Hippocampal formation (tissue), 2 donors: ENCODE results near the gene UMAD1.
A peak's percentile ranks its signal among the peaks of the same experiment; 100 is the strongest.

Experiments
- DNase-seq, 2 donors: peaks; one replicate each; lab custom pipeline; 2025; lab: John Stamatoyannopoulos, UW

Gene UMAD1

DNA sequence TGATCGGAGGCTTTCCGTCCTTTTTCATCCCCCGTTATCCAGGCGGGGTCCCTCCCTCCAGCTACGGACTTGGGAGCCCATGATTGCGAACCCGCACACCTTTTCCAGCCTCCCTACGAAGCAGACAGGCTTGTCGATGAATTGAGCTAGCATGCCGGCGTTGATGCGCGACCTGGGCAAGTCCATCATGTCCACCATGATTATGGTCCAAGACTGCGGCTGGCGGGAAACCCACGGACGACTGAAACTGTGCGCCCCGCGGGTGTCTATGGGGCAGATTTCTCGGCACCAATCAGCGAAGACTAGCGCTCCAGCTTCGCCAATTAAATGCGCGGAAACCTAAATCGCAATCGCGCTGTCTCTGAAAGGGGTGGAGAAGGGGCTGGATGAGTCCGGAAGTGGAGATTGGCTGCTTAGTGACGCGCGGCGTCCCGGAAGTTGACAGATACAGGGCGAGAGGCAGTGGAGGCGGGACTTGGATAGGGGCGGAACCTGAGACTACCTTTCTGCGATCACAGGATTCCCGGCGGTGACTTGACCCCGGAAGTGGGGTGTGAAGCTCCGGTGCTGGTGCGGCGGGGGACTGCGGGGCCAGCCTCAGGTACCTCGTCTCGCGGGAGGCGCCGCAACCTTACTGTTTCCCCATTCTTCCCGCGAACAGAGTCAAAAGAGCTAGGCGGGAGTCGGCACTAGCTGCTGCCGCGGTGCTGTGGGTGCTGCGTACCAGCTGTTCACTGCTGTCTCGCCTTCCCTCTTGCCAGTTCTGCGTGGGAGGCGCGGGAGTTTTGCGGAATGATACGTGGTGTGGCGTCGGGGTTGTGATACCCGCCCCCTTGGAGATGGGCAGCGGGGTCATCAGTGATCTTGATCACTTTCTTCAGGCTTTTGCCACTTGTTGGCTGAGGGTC, at the start of gene UMAD1:
Gene UMAD1, plus strand, starts transcription at position 532 of the 908 bp plus-strand sequence. CDS start 32,620 bp downstream, outside the sequence.
- peak; percentile 97 to 99 for DNase-seq

GRCh38 chr7:7595451-7595850, 45.1 kb upstream of the UMAD1 start:
- DNase-seq = peak in 1 of 2 donors; percentile 18

DNA sequence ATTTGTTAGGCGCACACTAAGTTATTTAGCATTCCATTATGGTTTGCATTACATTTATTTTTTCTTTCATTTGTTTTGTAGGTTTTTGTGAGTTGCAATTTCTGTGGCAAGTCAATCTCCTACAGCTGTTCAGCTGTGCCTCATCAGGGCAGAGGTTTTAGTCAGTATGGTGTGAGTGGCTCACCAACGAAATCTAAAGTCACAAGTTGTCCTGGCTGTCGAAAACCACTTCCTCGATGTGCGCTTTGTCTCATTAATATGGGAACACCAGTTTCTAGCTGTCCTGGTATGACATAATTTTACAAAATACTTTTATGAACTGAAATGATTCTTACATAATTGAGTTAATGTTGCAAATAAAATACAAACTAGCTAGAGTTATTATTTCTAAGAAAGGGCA, 44.4 kb upstream of the UMAD1 start:
- no peak for DNase-seq

DNA sequence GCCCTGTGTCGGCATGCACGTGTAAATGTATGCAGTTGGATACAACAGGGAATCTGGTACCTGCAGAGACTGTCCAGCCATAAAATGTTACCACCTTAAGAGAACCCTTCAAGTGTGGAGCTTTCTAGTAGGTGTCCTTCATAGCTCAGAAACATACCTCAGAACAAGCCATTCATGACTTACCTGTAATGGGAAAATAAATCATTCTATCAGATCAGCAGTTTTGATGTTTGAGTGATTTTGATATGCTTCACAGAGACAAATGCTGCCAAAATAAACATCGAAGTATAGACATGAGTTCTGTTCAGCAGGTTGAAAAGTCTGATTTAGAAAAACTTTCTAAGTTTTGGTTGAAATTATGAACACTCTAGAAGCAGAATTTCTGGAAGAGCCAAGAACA, 33.5 kb upstream of the UMAD1 start:
- DNase-seq = no peak

DNA sequence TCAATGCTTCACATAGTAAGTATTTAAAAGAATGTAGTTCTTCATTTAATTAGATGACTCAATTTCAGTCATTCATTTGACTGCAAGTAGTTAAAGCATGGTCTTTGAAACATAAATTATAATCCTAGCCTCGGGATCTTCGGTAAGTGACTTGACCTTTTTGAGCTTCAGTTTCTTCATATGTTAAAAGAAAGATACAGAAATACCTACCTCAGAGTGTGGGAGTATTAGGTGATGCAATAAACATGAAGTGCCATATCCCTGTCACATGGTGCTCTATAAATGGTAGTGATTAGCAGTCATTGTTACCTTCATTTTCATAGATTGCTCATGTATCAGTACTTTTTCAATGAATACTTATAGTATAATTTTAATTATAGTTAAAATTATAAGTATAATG, 31.2 kb upstream of the UMAD1 start:
- DNase-seq = no peak

DNA sequence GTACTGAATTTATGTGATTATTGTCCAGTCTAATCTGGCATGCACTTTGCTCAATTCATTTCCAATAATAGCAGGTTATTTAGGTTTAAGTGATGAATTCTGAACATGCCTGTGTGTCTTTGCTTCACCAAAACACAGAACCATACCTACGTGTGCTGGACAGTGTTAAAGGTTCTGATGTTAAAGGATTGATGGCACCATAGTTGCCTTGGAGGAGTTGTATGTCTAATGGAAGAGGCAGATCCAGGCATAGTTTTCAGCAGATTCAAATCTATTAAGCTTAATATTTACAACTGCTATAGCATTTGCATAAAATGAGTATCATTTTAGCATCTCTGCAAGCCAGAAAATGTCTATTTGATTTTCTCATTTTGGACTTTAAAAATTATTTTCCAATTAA, 28.0 kb upstream of the UMAD1 start:
- no peak for DNase-seq

DNA sequence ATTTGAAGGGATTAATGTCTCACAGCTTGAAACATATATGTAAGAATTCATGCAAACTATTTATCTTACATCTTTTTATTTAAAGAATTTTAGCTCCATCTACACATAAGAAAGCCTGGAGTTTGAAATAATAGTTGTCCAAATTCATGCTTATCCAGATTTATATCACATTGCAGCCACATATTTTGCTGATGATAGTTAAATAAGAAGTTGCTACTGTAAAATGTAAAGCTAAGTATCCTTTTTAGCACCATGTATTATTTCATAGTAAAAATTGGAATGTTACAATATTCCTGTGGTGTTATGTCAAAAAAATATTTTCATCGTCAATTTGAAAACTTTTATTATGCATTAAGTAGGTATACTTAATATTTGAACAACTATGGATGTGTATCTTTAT, 27.3 kb upstream of the UMAD1 start:
- no peak for DNase-seq

DNA sequence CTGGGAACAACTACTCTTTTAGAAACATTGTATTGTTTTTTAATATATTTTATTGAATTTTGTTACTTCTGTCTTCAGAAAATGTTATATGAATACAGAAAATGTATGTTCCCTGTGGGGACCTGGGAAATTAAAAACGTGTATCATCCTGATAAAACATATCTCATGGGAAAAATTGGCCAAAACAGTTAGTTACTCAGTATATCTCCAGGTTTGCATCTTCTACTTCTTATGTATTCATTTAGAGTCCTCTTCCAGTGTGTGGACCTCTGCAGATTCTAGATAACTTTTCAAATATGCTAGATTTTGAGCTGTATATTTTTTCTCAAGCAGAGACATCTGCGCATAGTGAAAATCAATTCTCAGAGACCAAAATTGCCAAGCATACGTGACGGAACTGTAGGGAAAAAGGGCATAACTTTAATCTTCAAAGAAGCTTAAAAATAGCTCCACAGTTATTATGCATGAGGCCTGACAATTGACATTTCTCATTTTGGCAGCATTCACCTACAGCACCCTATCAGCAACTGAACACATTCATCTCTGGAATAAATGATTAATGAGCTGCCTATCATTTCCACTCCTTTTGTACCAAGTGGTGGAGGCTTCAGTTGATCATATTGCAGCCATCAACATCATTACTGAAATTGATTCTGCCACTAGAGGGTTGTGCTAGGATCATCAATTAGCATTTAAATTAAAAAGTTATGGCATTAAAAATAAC, 26.4 kb upstream of the UMAD1 start:
- DNase-seq = no peak

DNA sequence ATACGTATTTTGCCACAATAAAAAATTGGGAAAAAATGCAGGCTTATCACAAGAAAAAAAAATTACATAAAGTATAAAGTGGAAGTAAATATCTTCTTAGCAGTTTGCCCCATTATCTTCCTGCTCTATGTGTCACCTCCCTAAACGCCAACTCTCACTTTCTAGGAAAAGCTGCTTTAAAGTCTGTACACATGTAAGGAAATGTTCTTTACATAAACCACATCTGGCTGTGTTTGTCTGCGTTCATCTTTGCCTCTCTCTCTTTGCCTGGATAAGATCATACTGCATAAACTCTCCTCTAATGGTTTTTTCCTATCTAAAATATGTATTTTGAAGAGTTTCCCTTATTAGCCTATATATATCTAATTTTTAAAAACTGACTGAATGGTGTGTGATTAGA, 23.0 kb upstream of the UMAD1 start:
- no peak for DNase-seq

- no peak for DNase-seq
Observed at GRCh38 chr7:7618410-7618809, 22.1 kb upstream of the UMAD1 start.

- no peak for DNase-seq
Observed at GRCh38 chr7:7620236-7620635, 20.3 kb upstream of the UMAD1 start.

DNA sequence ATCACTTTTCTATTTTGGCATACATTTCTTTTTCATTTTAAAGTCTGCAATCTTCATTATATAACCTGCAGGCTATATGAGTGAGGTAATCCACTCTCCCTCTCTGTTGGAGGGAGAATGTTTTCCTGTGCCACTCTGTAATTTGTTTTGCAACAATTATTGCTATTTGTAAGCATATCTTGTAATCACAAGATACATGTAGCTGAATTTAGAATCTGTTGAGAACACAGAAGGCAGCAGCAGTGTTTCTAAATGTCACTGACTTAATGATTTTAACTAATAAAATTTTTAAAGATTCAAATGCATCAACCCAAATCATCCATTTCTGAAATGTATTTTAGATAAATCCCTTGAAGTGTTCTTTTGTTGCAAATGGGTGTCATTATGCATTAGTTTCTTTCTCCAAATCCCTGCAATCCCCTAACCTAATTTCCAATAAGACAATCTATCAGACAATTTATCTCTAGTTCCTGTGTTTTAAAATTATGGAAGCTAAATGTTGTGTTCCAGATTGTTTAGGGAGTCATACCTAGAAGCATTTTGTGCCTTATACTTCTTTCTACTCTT, 19.8 kb upstream of the UMAD1 start:
- no peak for DNase-seq

GRCh38 chr7:7628476-7628875, 12.1 kb upstream of the UMAD1 start:
- DNase-seq = no peak

- DNase-seq = no peak
Observed at GRCh38 chr7:7630626-7631329, 9.8 kb upstream of the UMAD1 start.

DNA sequence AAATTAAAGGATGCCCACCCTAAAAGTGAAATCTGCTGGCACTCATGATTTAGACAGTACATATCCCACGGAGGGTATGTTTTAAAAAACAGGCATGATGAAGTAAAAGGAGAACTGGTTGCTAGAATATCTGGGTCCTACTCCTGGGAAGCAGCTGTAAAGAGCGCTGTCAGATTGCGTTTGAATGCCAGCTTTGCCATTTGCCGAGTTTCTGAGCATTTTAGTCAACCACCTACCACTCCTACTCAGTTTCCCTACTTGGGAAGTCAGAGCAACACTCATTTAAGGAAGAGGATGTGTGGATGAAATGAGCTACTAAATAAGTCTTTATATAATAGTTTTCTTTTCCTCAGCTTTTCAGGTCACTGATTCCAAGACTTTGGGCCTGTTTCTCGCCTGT, 1.1 kb upstream of the UMAD1 start:
- DNase-seq = no peak

GRCh38 chr7:7639847-7640220, 718 bp upstream of the UMAD1 start:
- DNase-seq = peak in 1 of 2 donors; percentile 39

DNA sequence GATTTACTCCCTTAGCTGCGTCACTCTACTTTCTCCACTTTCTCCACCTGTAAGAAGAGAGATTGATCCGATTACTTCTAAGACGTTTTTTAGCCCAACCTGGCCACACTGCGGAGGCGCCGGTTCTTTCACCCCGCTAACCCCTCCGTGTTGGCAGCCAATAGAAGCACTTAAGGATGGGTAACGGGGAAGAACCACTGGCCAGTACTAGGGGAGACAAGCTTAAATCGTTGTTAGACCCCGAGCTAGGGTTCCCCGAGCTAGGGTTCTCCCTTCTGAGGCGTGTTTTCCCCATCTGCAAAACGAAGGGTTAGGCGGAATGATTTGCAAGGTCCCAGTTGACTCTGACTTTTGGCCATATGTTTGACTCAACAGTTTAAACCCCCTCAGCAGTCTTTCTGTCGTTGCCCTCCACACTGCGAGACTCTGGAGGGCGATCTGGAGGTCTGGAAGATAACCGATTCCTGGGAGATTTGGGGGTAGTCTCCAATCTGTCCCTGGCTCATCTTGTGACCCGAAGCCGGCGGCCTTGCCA, 644 bp downstream of the UMAD1 start:
- no peak for DNase-seq

GRCh38 chr7:7642081-7642480, 1.5 kb downstream of the UMAD1 start:
- no peak for DNase-seq

DNA sequence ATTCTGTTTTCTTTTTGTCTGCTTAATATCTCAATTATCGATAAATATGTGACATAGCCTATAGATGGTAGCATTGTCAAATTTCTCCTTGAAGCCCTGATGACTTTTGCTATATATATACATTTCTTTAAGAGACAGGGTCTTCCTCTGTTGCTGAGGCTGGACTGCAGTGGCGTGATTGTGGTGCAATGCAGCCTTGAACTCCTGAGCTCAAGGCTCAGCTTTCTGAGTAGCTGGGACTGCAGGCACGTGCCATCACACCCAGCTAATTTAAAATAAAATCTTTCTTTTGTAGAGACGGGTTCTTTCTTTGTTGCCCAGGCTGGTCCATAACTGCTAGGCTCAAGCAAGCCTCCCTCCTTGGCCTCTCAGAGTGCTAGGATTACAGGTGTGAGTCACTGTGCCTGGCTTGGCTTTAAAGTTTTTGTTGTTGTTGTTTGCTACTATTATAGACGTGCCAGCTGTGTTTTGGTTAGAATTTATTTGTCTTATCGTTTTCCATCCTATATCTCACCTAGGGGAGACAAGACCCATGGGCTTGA, 7.0 kb downstream of the UMAD1 start:
- no peak for DNase-seq

DNA sequence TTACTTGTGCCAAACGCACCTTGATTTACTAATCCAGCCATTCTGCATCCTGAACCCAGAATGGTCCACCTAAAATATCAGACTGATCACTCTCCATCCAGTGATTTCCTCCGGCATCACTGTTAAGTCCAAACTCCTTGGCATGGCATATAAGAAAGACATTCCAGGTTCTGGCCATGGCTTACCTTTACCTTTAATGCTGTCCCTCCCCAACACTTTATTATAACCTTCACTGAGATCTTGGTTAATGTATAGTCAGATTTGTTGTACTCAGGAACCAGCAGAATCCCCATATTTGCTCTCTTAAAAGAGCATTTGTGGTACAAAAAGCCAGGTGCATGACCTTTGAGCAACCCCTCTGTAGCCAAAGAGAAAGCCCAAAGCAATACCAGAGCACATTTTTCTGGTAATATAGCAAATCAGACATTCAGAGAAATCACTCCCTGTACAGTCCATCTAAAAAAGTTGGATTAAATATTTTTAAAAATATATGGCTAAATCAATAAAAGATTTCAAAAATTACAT, 10.2 kb downstream of the UMAD1 start:
- no peak for DNase-seq

DNA sequence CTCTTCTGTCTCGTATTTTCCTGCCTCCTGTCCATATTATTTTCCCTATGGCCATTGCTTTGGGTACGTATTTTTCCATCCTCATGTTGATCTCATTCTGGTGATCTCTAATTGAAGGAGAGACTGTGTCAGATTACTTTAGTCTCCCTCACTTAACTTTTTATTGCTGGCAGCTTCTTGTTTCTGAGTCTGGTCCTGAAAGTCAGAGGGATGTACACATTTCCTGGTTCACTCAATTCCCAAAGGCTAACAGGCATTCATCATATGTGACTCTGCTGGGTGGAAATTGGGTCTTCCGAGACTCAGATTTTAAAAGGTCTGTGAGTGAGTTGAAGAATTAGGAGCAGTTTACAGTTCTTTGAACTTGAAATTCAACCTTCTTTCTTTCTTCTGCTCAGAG, 10.9 kb downstream of the UMAD1 start:
- DNase-seq = no peak
